Endothelial cell of umbilical vein (primary cell): ENCODE measurements around the gene CEP85L. TPM values are rescaled to one million over a fixed set of nuclear protein-coding genes. Genes with fewer than 3 reads are reported as not detected.

Experiments used
- BruUV-seq: library from RNA; stranded (reverse); fragments of 400-500 nt; replicated peaks from 2 replicates; lab custom pipeline; 2021; lab: Mats Ljungman, UMichigan
- CTCF ChIA-PET: fragments of 300-600, 350-600 bp; sonication (Branson Sonifier 250); formaldehyde crosslinking; loops from one replicate; lab custom pipeline; 2021; ENCODE audit warnings: antibody characterized with exemption, inconsistent platforms; lab: Charles Lee
- POLR2A ChIA-PET: fragments of 300-600, 350-600 bp; sonication (Branson Sonifier 250); formaldehyde crosslinking; loops from one replicate; lab custom pipeline; 2021; ENCODE audit warnings: antibody characterized with exemption, inconsistent platforms; lab: Charles Lee
- DNase-seq: peaks from one replicate; pipeline ENCODE4 v3.0.0-alpha.2; 2011; ENCODE audit warnings: low read depth, low spot score
- FAIRE-seq: peaks from 2 replicates; lab custom pipeline; 2011; peaks lifted over from hg19 to GRCh38; lab: Jason Lieb, UNC
- H2AFZ ChIP-seq: 2 replicates; pipeline ENCODE4 v1.6.0; 2012; ENCODE audit warnings: low read depth, low read length, control low read depth, inconsistent platforms
- H3K27ac ChIP-seq: 2 replicates; pipeline ENCODE4 v1.5.1; 2011; ENCODE audit warnings: low read depth, mild to moderate bottlenecking, control low read depth, low read length, moderate library complexity; ENCODE audit not compliant: insufficient read depth
- H3K27me3 ChIP-seq, 2 experiments: 2 replicates each; pipeline versions ENCODE4 v1.6.0 to v1.6.1; 2011; ENCODE audit warnings: low read length in 2 of 2, mixed read lengths in 1 of 2; ENCODE audit not compliant: control insufficient read depth in 2 of 2, insufficient read depth in 2 of 2
- H3K36me3 ChIP-seq, 2 experiments: 2 replicates in 1 of 2; 3 replicates in 1 of 2; pipeline ENCODE4 v1.5.1; 2011; ENCODE audit warnings: low read length in 2 of 2, mild to moderate bottlenecking in 1 of 2, moderate library complexity in 1 of 2; ENCODE audit not compliant: control insufficient read depth in 2 of 2, insufficient read depth in 2 of 2; ENCODE audit errors: extremely low read depth in 1 of 2
- H3K4me1 ChIP-seq: 3 replicates; pipeline ENCODE4 v1.5.1; 2011; ENCODE audit warnings: mild to moderate bottlenecking, low read length; ENCODE audit not compliant: control insufficient read depth, insufficient read depth; ENCODE audit errors: extremely low read depth
- H3K4me2 ChIP-seq: 2 replicates; pipeline ENCODE4 v1.6.1; 2011; ENCODE audit warnings: low read length, control low read depth, mixed read lengths; ENCODE audit not compliant: insufficient read depth
- H3K4me3 ChIP-seq, 3 experiments: fragments of 200-600 bp in 1 of 3; sonication (generic), shearing (Covaris generic) in 1 of 3; replicated peaks in 1 of 3; 2 replicates each; pipeline ENCODE4 v1.5.1; 2011 to 2016; ENCODE audit warnings: control low read depth in 3 of 3, low read length in 3 of 3, mild to moderate bottlenecking in 2 of 3, inconsistent platforms in 1 of 3, low read depth in 1 of 3, moderate library complexity in 1 of 3; ENCODE audit not compliant: insufficient read depth in 1 of 3
- H3K79me2 ChIP-seq: 2 replicates; pipeline ENCODE4 v1.6.0; 2012; ENCODE audit warnings: low read length, inconsistent platforms; ENCODE audit not compliant: control insufficient read depth, insufficient read depth
- H3K9ac ChIP-seq: replicated peaks from 2 replicates; pipeline ENCODE3; 2011; ENCODE audit warnings: low read length, control low read depth; ENCODE audit not compliant: insufficient read depth; ENCODE audit errors: extremely low read depth
- H3K9me1 ChIP-seq: replicated peaks from 3 replicates; pipeline ENCODE4 v1.6.0; 2011; ENCODE audit warnings: mild to moderate bottlenecking, low read length; ENCODE audit not compliant: control insufficient read depth, insufficient read depth; ENCODE audit errors: extremely low read depth
- H3K9me3 ChIP-seq: replicated peaks from 2 replicates; pipeline ENCODE4 v1.5.1; 2012; ENCODE audit warnings: low read length, inconsistent platforms; ENCODE audit not compliant: control insufficient read depth, insufficient read depth
- H4K20me1 ChIP-seq: replicated peaks from 2 replicates; pipeline ENCODE3; 2011; ENCODE audit warnings: mild to moderate bottlenecking, low read length; ENCODE audit not compliant: control insufficient read depth, insufficient read depth; ENCODE audit errors: extremely low read depth
- EZH2 ChIP-seq: IDR thresholded peaks from 2 replicates; pipeline ENCODE4 v1.6.1; 2012; ENCODE audit warnings: borderline replicate concordance, low read depth, mild to moderate bottlenecking, moderate library complexity, low read length, inconsistent platforms; ENCODE audit not compliant: severe bottlenecking
- FOS ChIP-seq: IDR thresholded peaks from 2 replicates; pipeline ENCODE4 v1.6.1; 2011; ENCODE audit warnings: mild to moderate bottlenecking, low read length, moderate library complexity, borderline replicate concordance; ENCODE audit not compliant: insufficient read depth
- GATA2 ChIP-seq: IDR thresholded peaks from 2 replicates; pipeline ENCODE4 v1.7.0; 2011; ENCODE audit warnings: low read depth, mild to moderate bottlenecking, moderate library complexity, mixed read lengths, low read length; ENCODE audit not compliant: insufficient read length, insufficient read depth
- JUN ChIP-seq: IDR thresholded peaks from 2 replicates; pipeline ENCODE4 v1.6.1; 2011; ENCODE audit warnings: borderline replicate concordance, low read depth; ENCODE audit not compliant: insufficient read length, insufficient read depth
- MYC ChIP-seq: IDR thresholded peaks from one replicate; pipeline ENCODE4 v1.6.1; 2011; ENCODE audit warnings: mild to moderate bottlenecking, low read depth, low read length
- POLR2A ChIP-seq: IDR thresholded peaks from 2 replicates; pipeline ENCODE4 v1.6.1; 2012; ENCODE audit warnings: low read depth, mild to moderate bottlenecking, control low read depth, low read length
- POLR2AphosphoS5 ChIP-seq: IDR thresholded peaks from 2 replicates; pipeline ENCODE4 v1.6.1; 2012; ENCODE audit warnings: low read depth, mild to moderate bottlenecking, control low read depth, low read length, moderate library complexity; ENCODE audit not compliant: insufficient read depth
- dilution Hi-C: fragments of 300-500 bp; cut with MboI; formaldehyde crosslinking; loops from one replicate; pipeline ENCODE4 v1.15.0; 2019; ENCODE audit warnings: low sequenced_read_pairs; ENCODE audit not compliant: extremely low pct_ligation_motif_present
- intact Hi-C: fragments of 100-400 bp; cut with micrococcal nuclease; formaldehyde crosslinking; loops from one replicate; pipeline ENCODE4 v1.10.0; 2022
- polyA plus RNA-seq, 4 experiments: library from polyadenylated mRNA; depleted of rRNA in 3 of 4; stranded (reverse) in 3 of 4; unstranded in 1 of 4; fragments of >200 nt; gene quantifications; 2 replicates each; pipeline versions ENCODE4 v1.2.1 to v1.2.3, GENCODE V29; 2011 to 2012; ENCODE audit warnings: missing spikeins in 1 of 4
- total RNA-seq: library from RNA; stranded (reverse); gene quantifications from 2 replicates; pipeline ENCODE4 v1.2.3, GENCODE V29; 2021
- TF ChIP-seq, protein P1 (sequence below): IDR thresholded peaks from 2 replicates; pipeline ENCODE4 v1.6.1; 2011; ENCODE audit not compliant: insufficient read depth, insufficient read length
- TF ChIP-seq, protein P2 (sequence below), 2 donors: IDR thresholded peaks; 1 replicate in 1 of 2; 2 replicates in 1 of 2; pipeline ENCODE4 v1.5.1; 2011; ENCODE audit warnings: low read length in 2 of 2, mild to moderate bottlenecking in 2 of 2, moderate library complexity in 2 of 2, control low read depth in 1 of 2, inconsistent platforms in 1 of 2, low read depth in 1 of 2; ENCODE audit not compliant: insufficient read depth in 1 of 2; ENCODE audit errors: extremely low read depth in 1 of 2

CEP85L gene
- total and polyA plus RNA-seq, 2 donors (not counting 3 experiments of a cell fraction or from before 2014, with no cell fraction given) = 1.8 to 9.2 TPM

DNA sequence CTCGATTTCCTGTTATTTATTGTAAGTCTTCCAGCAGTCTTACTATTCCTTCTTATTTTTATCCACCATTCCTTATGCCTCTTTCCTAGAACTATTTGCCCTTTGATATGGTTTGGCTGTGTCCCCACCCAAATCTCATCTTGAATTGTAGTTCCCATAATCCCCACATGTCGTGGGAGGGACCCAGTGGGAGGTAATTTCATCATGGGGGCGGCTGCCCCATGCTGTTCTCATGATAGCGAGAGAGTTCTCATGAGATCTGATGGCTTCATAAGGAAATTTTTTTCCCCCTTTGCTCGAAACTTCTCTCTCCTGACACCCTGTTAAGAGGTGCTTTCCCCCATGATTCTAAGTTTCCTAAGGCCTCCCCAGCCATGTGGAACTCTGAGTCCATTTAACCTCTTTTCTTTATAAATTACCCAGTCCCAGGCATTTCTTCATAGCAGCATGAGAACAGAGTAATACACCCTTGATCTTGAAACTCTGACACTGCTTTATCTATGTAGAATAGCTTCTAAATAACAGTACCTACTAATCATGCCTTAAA lies 54.5 kb downstream of the CEP85L start:
- ChIA-PET POLR2A (no interaction called here), CTCF (interaction anchor here (1.4 kb wide), 1 partner anchor 16 kb away, joined by 4 read pairs; no protein-coding TSS in a partner anchor)
- Histone ChIP-seq H3K4me3 (no peak overlapping the region), H3K9ac (no peak overlapping the region), H3K36me3 (no peaks in the 10 kb centered on the region), H3K27ac (no peak overlapping the region), H3K4me1 (no peaks in the 10 kb centered on the region), H3K4me2 (no peak overlapping the region), H3K9me3 (no peaks in the 10 kb centered on the region), H4K20me1 (no peaks in the 10 kb centered on the region), H3K9me1 (no peaks in the 10 kb centered on the region), H3K79me2 (peaks cover 29% of the 10 kb centered on the region), H2AFZ (no peak overlapping the region), H3K27me3 (no peaks in the 10 kb centered on the region)
- dilution Hi-C loops = no loop called here
- BruUV-seq = no TSS peak
- intact Hi-C loops = no loop called here
- no peak for TF ChIP-seq GATA2
- FAIRE-seq (no peak), DNase-seq (no peak)

DNA sequence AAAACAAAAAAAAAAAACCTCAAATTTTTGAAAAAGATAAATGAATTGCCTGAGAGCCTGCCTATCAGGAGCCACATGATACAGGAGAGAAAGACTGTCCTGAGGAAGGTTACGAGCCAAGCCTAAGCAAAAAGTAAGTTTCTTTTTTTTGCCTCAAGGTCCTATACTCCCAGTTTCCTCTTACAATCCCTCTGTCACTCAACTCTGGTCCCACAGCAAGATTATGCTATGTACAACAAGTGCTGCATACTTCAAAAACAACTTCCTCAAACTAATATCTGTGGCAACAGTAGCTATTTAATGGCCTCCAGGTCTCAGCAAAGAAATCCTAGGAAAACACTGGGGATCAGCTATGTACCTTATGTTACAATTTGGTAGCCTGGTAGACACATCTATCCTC lies 56.5 kb downstream of the CEP85L start:
- no peak for FAIRE-seq
- H3K79me2 ChIP-seq = peaks cover 27% of the 10 kb centered on the region

More for the DNA sequence above, 56.5 kb downstream of the CEP85L start:
- BruUV-seq = no TSS peak
- Histone ChIP-seq H3K9me3 (no peaks in the 10 kb centered on the region), H2AFZ (no peak overlapping the region), H3K4me1 (no peaks in the 10 kb centered on the region), H3K27me3 (no peaks in the 10 kb centered on the region), H4K20me1 (no peaks in the 10 kb centered on the region), H3K4me2 (no peak overlapping the region), H3K9me1 (no peaks in the 10 kb centered on the region), H3K9ac (no peak overlapping the region), H3K4me3 (no peak overlapping the region), H3K27ac (no peak overlapping the region), H3K36me3 (no peaks in the 10 kb centered on the region)
- POLR2A ChIA-PET = no interaction called here
- intact Hi-C loops = no loop called here
- CTCF ChIA-PET = interaction anchor here (0.9 to 1.0 kb wide), 2 partner anchors 14 to 43 kb away, joined by 3 to 4 read pairs; no protein-coding TSS in a partner anchor
- no peak for DNase-seq
- dilution Hi-C loops = no loop called here
- TF ChIP-seq JUN = no peak
- TF ChIP-seq, protein P1, sequence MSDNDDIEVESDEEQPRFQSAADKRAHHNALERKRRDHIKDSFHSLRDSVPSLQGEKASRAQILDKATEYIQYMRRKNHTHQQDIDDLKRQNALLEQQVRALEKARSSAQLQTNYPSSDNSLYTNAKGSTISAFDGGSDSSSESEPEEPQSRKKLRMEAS = no peak
- no peak for TF ChIP-seq EZH2
- TF ChIP-seq FOS = no peak
- TF ChIP-seq GATA2 = no peak
- TF ChIP-seq POLR2A = no peak
- no peak for TF ChIP-seq MYC
- TF ChIP-seq, protein P2, sequence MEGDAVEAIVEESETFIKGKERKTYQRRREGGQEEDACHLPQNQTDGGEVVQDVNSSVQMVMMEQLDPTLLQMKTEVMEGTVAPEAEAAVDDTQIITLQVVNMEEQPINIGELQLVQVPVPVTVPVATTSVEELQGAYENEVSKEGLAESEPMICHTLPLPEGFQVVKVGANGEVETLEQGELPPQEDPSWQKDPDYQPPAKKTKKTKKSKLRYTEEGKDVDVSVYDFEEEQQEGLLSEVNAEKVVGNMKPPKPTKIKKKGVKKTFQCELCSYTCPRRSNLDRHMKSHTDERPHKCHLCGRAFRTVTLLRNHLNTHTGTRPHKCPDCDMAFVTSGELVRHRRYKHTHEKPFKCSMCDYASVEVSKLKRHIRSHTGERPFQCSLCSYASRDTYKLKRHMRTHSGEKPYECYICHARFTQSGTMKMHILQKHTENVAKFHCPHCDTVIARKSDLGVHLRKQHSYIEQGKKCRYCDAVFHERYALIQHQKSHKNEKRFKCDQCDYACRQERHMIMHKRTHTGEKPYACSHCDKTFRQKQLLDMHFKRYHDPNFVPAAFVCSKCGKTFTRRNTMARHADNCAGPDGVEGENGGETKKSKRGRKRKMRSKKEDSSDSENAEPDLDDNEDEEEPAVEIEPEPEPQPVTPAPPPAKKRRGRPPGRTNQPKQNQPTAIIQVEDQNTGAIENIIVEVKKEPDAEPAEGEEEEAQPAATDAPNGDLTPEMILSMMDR (IDR thresholded peaks at IDR 0.05; ENCODE audit: extremely low read depth in 1 of 2, insufficient read depth in 1 of 2, low read depth in 1 of 2, low read length in 2 of 2) = no peak
- TF ChIP-seq POLR2AphosphoS5 = no peak
